Nephron (organoid): Measurements from ENCODE around the gene SORCS3.
"Not testable (repeated sequence)": the region's sequence is repeated elsewhere in the genome, so short reads cannot be mapped to it uniquely, and the experiment has no call there.

Source experiments
- H3K27ac Mint-ChIP-seq, 3 experiments: 2 replicates each; pipeline ENCODE4 v1.8.0; 2020; ENCODE audit warnings: mixed read lengths in 3 of 3, mild to moderate bottlenecking in 2 of 3, moderate library complexity in 1 of 3
- H3K27me3 Mint-ChIP-seq: 2 replicates; pipeline ENCODE4 v1.8.0; 2021; ENCODE audit warnings: low read depth, mild to moderate bottlenecking, moderate library complexity, mixed read lengths
- H3K36me3 Mint-ChIP-seq: 2 replicates; pipeline ENCODE4 v1.8.0; 2020; ENCODE audit warnings: low read depth, mixed read lengths
- H3K4me1 Mint-ChIP-seq: 2 replicates; pipeline ENCODE4 v1.8.0; 2020; ENCODE audit warnings: mixed read lengths
- H3K4me3 Mint-ChIP-seq, 3 experiments: 2 replicates each; pipeline ENCODE4 v1.8.0; 2020; ENCODE audit warnings: mild to moderate bottlenecking in 3 of 3, mixed read lengths in 3 of 3, moderate library complexity in 2 of 3
- H3K9me3 Mint-ChIP-seq: 2 replicates; pipeline ENCODE4 v1.8.0; 2020; ENCODE audit warnings: mixed read lengths
- TF ChIP-seq, protein P1 (sequence below), 3 experiments: fragments of 200-600 bp; sonication (generic); IDR thresholded peaks; one replicate each; pipeline ENCODE4 v1.5.0; 2021; ENCODE audit warnings: antibody characterized with exemption in 3 of 3; ENCODE audit not compliant: unreplicated experiment in 3 of 3

The SORCS3 gene

DNA sequence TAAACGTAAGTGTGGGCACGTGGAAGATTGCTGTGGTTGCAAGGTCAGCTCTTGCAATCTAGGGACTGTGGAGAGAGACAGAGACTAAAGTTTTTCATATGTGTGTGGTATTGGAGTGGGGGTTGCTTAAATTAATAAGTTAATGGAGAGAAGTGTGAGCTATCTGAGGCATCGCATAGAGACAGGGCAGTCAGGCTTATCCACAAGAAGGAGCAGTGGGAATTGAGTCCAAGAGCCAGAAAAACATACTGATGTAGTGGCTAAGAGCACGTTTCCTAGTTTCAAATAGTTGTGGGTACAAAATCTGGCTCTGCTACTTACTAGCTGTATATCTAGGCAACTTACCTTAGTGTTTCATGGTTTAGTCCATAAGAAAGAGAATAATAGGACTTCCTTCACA, 65.8 kb downstream of the SORCS3 start:
- no peak overlapping the region for H3K27ac Mint-ChIP-seq
- no peak overlapping the region for H3K4me3 Mint-ChIP-seq
- H3K4me1 Mint-ChIP-seq, result peaks cover 40% of the 10 kb centered on the region
- no peaks in the 10 kb centered on the region for H3K27me3 Mint-ChIP-seq
- H3K36me3 Mint-ChIP-seq, result no peaks in the 10 kb centered on the region
- H3K9me3 Mint-ChIP-seq, result no peaks in the 10 kb centered on the region
- TF ChIP-seq, protein P1, sequence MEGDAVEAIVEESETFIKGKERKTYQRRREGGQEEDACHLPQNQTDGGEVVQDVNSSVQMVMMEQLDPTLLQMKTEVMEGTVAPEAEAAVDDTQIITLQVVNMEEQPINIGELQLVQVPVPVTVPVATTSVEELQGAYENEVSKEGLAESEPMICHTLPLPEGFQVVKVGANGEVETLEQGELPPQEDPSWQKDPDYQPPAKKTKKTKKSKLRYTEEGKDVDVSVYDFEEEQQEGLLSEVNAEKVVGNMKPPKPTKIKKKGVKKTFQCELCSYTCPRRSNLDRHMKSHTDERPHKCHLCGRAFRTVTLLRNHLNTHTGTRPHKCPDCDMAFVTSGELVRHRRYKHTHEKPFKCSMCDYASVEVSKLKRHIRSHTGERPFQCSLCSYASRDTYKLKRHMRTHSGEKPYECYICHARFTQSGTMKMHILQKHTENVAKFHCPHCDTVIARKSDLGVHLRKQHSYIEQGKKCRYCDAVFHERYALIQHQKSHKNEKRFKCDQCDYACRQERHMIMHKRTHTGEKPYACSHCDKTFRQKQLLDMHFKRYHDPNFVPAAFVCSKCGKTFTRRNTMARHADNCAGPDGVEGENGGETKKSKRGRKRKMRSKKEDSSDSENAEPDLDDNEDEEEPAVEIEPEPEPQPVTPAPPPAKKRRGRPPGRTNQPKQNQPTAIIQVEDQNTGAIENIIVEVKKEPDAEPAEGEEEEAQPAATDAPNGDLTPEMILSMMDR (IDR thresholded peaks at IDR 0.05; ENCODE audit: unreplicated experiment in 3 of 3), result no peak

DNA sequence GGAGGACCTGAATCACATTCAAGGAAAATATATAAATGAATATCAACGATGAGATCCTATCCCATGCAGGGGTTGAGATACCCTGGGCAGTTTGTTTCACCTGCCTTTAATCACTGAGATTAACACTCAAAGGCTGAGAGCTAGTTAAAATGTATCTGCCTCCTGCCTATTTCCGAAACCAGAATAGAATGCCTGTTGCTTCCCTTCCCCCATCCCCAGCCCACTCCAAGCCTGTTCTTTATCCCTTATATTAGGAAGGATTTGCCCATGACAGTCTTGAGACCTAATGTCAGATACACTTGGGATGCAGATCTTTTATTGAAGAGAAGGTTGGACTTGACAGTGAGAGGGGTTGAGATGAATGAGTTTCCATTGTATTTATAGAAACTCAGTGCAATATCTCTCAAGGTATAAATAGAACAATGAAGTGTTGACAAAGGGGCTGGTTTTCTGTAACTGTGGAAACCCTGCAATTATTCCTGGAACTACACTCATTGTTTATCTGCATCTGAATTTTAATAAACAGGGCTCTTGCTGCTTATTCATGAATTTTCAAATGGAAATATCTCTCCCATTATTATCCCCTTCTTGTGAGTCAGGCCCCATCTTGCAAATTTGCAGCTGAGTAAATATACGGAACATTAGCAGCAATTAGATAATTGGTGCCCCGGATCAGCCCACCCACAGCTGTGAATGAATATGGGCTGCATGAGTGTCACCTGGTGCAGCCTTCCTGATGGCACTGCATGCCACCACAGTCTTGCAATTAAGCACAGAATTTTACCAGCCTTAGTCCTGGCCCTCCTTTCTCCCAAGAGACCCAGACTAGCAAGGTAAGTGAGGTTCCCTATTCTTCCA, 66.7 kb downstream of the SORCS3 start:
- Mint-ChIP-seq H3K36me3 (no peaks in the 10 kb centered on the region), H3K4me3 (no peak overlapping the region), H3K27me3 (no peaks in the 10 kb centered on the region), H3K27ac (peak overlapping the region in 1 of 3 experiments; percentile 58), H3K4me1 (peaks cover 42% of the 10 kb centered on the region), H3K9me3 (no peaks in the 10 kb centered on the region)
- TF ChIP-seq, protein P1 (IDR thresholded peaks at IDR 0.05; ENCODE audit: unreplicated experiment in 3 of 3), result no peak

DNA sequence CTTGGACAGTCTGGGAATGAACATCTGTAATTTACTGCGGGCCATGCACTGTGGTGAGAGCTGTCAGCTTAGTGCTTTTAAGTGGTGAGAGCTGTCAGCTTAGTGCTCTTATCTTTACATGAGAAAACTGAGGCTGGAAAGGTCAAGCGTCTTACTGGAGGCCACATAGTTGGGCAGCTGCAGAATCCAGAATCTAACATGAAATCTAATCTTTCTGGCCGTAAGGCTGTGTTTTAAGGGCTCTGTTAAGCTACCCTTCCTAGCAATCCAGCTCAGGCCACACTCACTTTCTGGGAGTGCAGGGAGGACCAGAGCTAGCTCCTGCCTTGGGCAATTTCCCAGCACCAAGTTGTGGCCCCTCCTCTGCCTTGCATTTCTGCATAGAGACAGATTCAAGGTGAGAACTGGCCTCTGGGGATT, 70.2 kb downstream of the SORCS3 start:
- no peak overlapping the region for H3K27ac Mint-ChIP-seq
- no peaks in the 10 kb centered on the region for H3K9me3 Mint-ChIP-seq
- no peak overlapping the region for H3K4me3 Mint-ChIP-seq
- no peaks in the 10 kb centered on the region for H3K27me3 Mint-ChIP-seq
- peaks cover 42% of the 10 kb centered on the region for H3K4me1 Mint-ChIP-seq
- TF ChIP-seq, protein P1 (IDR thresholded peaks at IDR 0.05; ENCODE audit: unreplicated experiment in 3 of 3), result no peak
- H3K36me3 Mint-ChIP-seq, result no peaks in the 10 kb centered on the region

DNA sequence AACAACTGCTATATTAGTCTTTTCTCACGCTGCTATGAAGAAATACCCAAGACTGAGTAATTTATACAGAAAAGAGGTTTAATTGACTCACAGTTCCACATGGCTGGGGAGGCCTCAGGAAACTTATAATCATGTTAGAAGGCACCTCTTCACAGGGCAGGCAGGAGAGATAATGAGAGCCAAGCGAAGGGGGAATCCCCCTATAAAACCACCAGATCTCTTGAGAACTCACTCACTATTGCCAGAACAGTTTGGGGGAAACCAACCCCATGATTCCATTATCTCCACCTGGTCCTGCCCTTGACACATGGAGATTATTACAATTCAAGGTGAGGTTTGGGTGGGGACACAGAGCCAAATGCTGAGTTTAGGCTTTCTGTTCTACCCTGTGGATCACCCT, 89.5 kb downstream of the SORCS3 start:
- not testable (repeated sequence) for H3K27ac Mint-ChIP-seq, H3K36me3 Mint-ChIP-seq, H3K4me3 Mint-ChIP-seq
- peaks cover 15% of the 10 kb centered on the region for H3K9me3 Mint-ChIP-seq
- peaks cover 20% of the 10 kb centered on the region for H3K27me3 Mint-ChIP-seq
- H3K4me1 Mint-ChIP-seq, result peaks cover 15% of the 10 kb centered on the region

DNA sequence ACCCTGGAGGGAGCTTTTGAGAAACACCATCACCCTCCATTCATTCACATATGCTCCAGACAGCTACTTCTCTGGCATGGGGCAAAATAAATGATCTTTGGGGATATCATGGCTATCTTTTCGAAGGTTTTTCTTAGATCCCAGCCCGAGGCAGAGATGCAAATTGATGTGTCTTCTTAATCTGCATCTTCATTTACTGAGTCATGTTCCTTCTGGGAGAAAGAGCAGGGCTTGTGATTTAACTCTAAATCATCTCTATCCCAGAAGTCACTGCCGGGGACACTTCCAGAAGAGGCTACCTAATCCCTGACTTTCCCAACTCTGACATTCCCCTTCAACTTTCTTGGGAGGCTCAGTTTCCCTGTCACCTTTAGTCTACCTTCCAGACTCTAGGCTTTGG, 90.1 kb downstream of the SORCS3 start:
- peaks cover 10% of the 10 kb centered on the region for H3K9me3 Mint-ChIP-seq
- H3K27ac Mint-ChIP-seq, result no peak overlapping the region
- TF ChIP-seq, protein P1 (IDR thresholded peaks at IDR 0.05; ENCODE audit: unreplicated experiment in 3 of 3), result no peak
- peaks cover 21% of the 10 kb centered on the region for H3K4me1 Mint-ChIP-seq
- peaks cover 20% of the 10 kb centered on the region for H3K27me3 Mint-ChIP-seq
- H3K36me3 Mint-ChIP-seq, result no peaks in the 10 kb centered on the region
- H3K4me3 Mint-ChIP-seq, result no peak overlapping the region

DNA sequence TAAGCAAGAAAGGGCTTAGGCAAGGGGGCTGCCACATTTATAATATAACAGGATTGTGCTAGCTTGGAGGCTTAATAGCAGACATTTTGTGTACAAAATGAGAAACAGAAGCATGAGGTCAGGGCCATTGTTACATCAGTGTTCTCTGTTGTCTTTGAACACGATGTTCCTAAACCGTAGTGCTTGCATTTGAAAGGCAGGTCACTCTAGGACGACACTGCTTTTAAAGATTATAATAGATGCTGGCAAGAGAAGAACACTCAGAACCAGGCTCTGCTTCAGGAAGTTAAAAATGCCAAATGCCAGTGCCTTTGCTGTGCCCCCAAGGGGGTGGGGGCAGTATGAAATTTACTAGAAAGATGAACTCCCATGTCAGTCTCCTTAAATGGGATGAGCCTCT, 91.1 kb downstream of the SORCS3 start:
- Mint-ChIP-seq H3K27ac (no peak overlapping the region), H3K9me3 (peaks cover 1% of the 10 kb centered on the region), H3K27me3 (peaks cover 20% of the 10 kb centered on the region), H3K36me3 (no peaks in the 10 kb centered on the region), H3K4me3 (no peak overlapping the region), H3K4me1 (peaks cover 22% of the 10 kb centered on the region)
- TF ChIP-seq, protein P1 (IDR thresholded peaks at IDR 0.05; ENCODE audit: unreplicated experiment in 3 of 3), result no peak
